Measurements from ENCODE around the gene CCDC30. TPM values are rescaled to one million over a fixed set of nuclear protein-coding genes. Genes with fewer than 3 reads are reported as not detected.
"Not testable (repeated sequence)": the region's sequence is repeated elsewhere in the genome, so short reads cannot be mapped to it uniquely, and the experiment has no call there.

CCDC30 gene
- total RNA-seq, 1 donor from 2014 or later, result 1.2 TPM

GRCh38 chr1:42680921-42681683, 218.0 kb downstream of the CCDC30 start:
- DNase-seq (no peak), ATAC-seq (no peak)
- intact Hi-C loops (cut with micrococcal nuclease), result no loop called here

GRCh38 chr1:42681741-42682483, 218.8 kb downstream of the CCDC30 start, which contains the start of gene YBX1:
TSS of gene YBX1 (plus strand) at chr1:42682418. CDS start at chr1:42682566, 148 bp downstream.
- intact Hi-C loops (cut with micrococcal nuclease), result no loop called here
- DNase-seq (peak; percentile 95), ATAC-seq (peak; percentile 97)

GRCh38 chr1:42682484-42682738, 219.3 kb downstream of the CCDC30 start:
- intact Hi-C loops (cut with micrococcal nuclease); DNase-seq: not testable (repeated sequence)
- ATAC-seq, result peak; percentile 14

GRCh38 chr1:42682739-42683531, 219.8 kb downstream of the CCDC30 start:
- peak; percentile 62 for ATAC-seq
- intact Hi-C loops (cut with micrococcal nuclease), result no loop called here

GRCh38 chr1:42684139-42684538, 221.1 kb downstream of the CCDC30 start:
- intact Hi-C loops (cut with micrococcal nuclease), result no loop called here
- no peak for DNase-seq
- no peak for ATAC-seq

More at GRCh38 chr1:42682739-42683531, 219.8 kb downstream of the CCDC30 start:
- DNase-seq, result peak; percentile 85

GRCh38 chr1:42686418-42686817, 223.3 kb downstream of the CCDC30 start:
- ATAC-seq, result no peak
- no peak for DNase-seq
- intact Hi-C loops (cut with micrococcal nuclease), result no loop called here

- intact Hi-C loops (cut with micrococcal nuclease), result no loop called here
- no peak for ATAC-seq
- DNase-seq, result no peak
These were observed 226.8 kb downstream of the CCDC30 start for GRCh38 chr1:42689912-42690311.

GRCh38 chr1:42690477-42691156, 227.5 kb downstream of the CCDC30 start:
- intact Hi-C loops (cut with micrococcal nuclease), result no loop called here
- DNase-seq (no peak), ATAC-seq (no peak)

GRCh38 chr1:42691157-42691498, 228.0 kb downstream of the CCDC30 start:
- intact Hi-C loops (cut with micrococcal nuclease), result no loop called here
- ATAC-seq (no peak), DNase-seq (no peak)

- DNase-seq (no peak), ATAC-seq (no peak)
- intact Hi-C loops (cut with micrococcal nuclease), result no loop called here
These were observed 229.4 kb downstream of the CCDC30 start for GRCh38 chr1:42692461-42692860.

- DNase-seq (no peak), ATAC-seq (no peak)
- intact Hi-C loops (cut with micrococcal nuclease), result no loop called here
These were observed 229.8 kb downstream of the CCDC30 start for GRCh38 chr1:42692911-42693310.

- no peak for DNase-seq
- intact Hi-C loops (cut with micrococcal nuclease), result no loop called here
- no peak for ATAC-seq
These were observed 235.2 kb downstream of the CCDC30 start for GRCh38 chr1:42698081-42698813.

GRCh38 chr1:42700006-42700405, 236.9 kb downstream of the CCDC30 start:
- intact Hi-C loops (cut with micrococcal nuclease), result no loop called here
- no peak for ATAC-seq
- no peak for DNase-seq

- no peak for ATAC-seq
- DNase-seq, result no peak
- intact Hi-C loops (cut with micrococcal nuclease), result no loop called here
These were observed 240.9 kb downstream of the CCDC30 start for GRCh38 chr1:42703888-42704464.

Other genes starting within 250 kb of the CCDC30 start
- gene FOXJ3, start 128.1 kb upstream of the CCDC30 start, total RNA-seq, result 35.1 TPM
- 9.7 TPM for gene RIMKLA, start 82.5 kb upstream of the CCDC30 start, total RNA-seq
- 0.84 TPM for gene ZMYND12, start 7.3 kb upstream of the CCDC30 start, total RNA-seq
- gene PPCS, start 6.7 kb upstream of the CCDC30 start, total RNA-seq, result 31.1 TPM
- gene PPIH, start 195.1 kb downstream of the CCDC30 start, total RNA-seq, result 20.3 TPM
- 896 TPM for gene YBX1, start 219.1 kb downstream of the CCDC30 start, total RNA-seq

All from left ventricle myocardium superior (tissue), 1 donor.